Breast epithelium (tissue), 4 donors: ENCODE data around the gene VWA2. TPM values are rescaled to one million over a fixed set of nuclear protein-coding genes. Genes with fewer than 3 reads are reported as not detected.

Source experiments
- DNase-seq, 2 donors: peaks; one replicate each; pipeline ENCODE4 v3.0.0-alpha.2; 2019; ENCODE audit warnings: low spot score in 2 of 2
- H3K27ac ChIP-seq, 2 donors: fragments of 200-600 bp; sonication (generic) in 1 of 2; one replicate each; pipeline ENCODE4 v1.5.1; 2016 to 2019; ENCODE audit warnings: mild to moderate bottlenecking in 1 of 2
- H3K27me3 ChIP-seq, 2 donors: fragments of 200-600 bp; sonication (generic) in 1 of 2; one replicate each; pipeline versions ENCODE4 v1.5.1 to v1.6.0; 2017 to 2019; ENCODE audit warnings: control low read depth in 1 of 2, mild to moderate bottlenecking in 1 of 2
- H3K36me3 ChIP-seq: fragments of 200-600 bp; one replicate; pipeline ENCODE4 v1.5.1; 2019
- H3K4me1 ChIP-seq, 2 donors: fragments of 200-600 bp; sonication (generic); one replicate each; pipeline ENCODE4 v1.5.1; 2016 to 2019; ENCODE audit warnings: control low read depth in 1 of 2
- H3K4me3 ChIP-seq, 3 donors: fragments of 200-600 bp; sonication (generic); 1 replicate in 2 of 3; 2 replicates in 1 of 3; pipeline ENCODE4 v1.5.1; 2016 to 2019; ENCODE audit warnings: mild to moderate bottlenecking in 3 of 3, moderate library complexity in 2 of 3
- H3K9me3 ChIP-seq, 2 donors: fragments of 200-600 bp; sonication (generic) in 1 of 2; one replicate each; pipeline ENCODE4 v1.5.1; 2016 to 2019; ENCODE audit warnings: control low read depth in 1 of 2
- CTCF ChIP-seq, 3 donors: fragments of 450-650 bp; IDR thresholded peaks; one replicate each; pipeline ENCODE4 v1.5.1; 2016 to 2017; ENCODE audit warnings: antibody characterized with exemption in 3 of 3, mild to moderate bottlenecking in 3 of 3, moderate library complexity in 3 of 3
- POLR2A ChIP-seq: fragments of 450-650 bp; IDR thresholded peaks from one replicate; pipeline ENCODE4 v1.6.1; 2016; ENCODE audit warnings: antibody characterized with exemption, mild to moderate bottlenecking, moderate library complexity
- POLR2AphosphoS5 ChIP-seq, 3 donors: sonication (generic); formaldehyde crosslinking; IDR thresholded peaks; one replicate each; pipeline ENCODE4 v1.6.1; 2017; ENCODE audit warnings: antibody characterized with exemption in 3 of 3
- intact Hi-C: fragments of 100-400 bp; cut with DNase I; formaldehyde crosslinking; loops from one replicate; pipeline ENCODE4 v1.15.1; 2023; ENCODE audit warnings: low total_unique reads
- total RNA-seq, 3 donors: library from RNA; depleted of rRNA; stranded (reverse); fragments of >200 nt; gene quantifications; one replicate each; pipeline ENCODE4 v1.1.0, GENCODE V29; 2016

VWA2 gene
- total RNA-seq, 3 donors from 2014 or later, result 0.48 to 18.7 (median 8.0) TPM

GRCh38 chr10:114327537-114328440 is 88.7 kb downstream of the VWA2 start:
- no peak for DNase-seq
- intact Hi-C loops, result no loop called here
- H3K27ac ChIP-seq, result no peak overlapping the region
- no peaks in the 10 kb centered on the region for H3K9me3 ChIP-seq
- H3K4me3 ChIP-seq, result no peak overlapping the region
- TF ChIP-seq CTCF (IDR thresholded peaks at IDR 0.05) (no peak), POLR2A (no peak), POLR2AphosphoS5 (IDR thresholded peaks at IDR 0.05) (no peak)
- H3K36me3 ChIP-seq, result no peaks in the 10 kb centered on the region
- no peaks in the 10 kb centered on the region for H3K27me3 ChIP-seq
- H3K4me1 ChIP-seq, result no peaks in the 10 kb centered on the region

DNA sequence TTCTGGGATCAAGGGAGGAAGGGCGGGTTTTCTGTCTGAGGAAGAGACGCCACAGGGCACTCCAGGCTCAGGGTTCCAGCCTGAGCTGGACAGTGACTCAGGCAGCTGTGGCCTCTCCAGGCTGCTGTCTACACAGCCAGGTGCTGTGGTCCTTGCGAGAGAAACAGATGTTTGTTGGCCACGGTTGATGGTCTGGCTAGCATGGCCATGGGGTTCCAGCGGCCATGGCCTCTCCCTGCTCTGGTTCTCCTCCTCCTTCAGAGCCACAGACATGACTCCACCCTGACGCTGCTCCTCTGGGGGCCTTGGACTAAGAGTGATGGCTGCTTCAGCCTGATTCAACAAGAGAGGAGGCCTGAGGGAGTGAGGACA is 89.4 kb downstream of the VWA2 start:
- Histone ChIP-seq H3K27ac (no peak overlapping the region), H3K4me3 (no peak overlapping the region), H3K36me3 (no peaks in the 10 kb centered on the region), H3K27me3 (no peaks in the 10 kb centered on the region), H3K9me3 (no peaks in the 10 kb centered on the region), H3K4me1 (no peaks in the 10 kb centered on the region)
- intact Hi-C loops, result no loop called here
- TF ChIP-seq POLR2AphosphoS5 (IDR thresholded peaks at IDR 0.05), result no peak
- no peak for TF ChIP-seq CTCF (IDR thresholded peaks at IDR 0.05)
- no peak for TF ChIP-seq POLR2A
- DNase-seq, result no peak

GRCh38 chr10:114328874-114329273 is 89.8 kb downstream of the VWA2 start:
- no peaks in the 10 kb centered on the region for H3K36me3 ChIP-seq
- no peak for DNase-seq
- no peak overlapping the region for H3K4me3 ChIP-seq
- intact Hi-C loops, result no loop called here
- no peaks in the 10 kb centered on the region for H3K9me3 ChIP-seq
- TF ChIP-seq POLR2A (no peak), POLR2AphosphoS5 (IDR thresholded peaks at IDR 0.05) (no peak), CTCF (IDR thresholded peaks at IDR 0.05) (no peak)
- peaks cover 0 to 1% of the 10 kb centered on the region in 2 donors for H3K4me1 ChIP-seq
- H3K27ac ChIP-seq, result no peak overlapping the region
- H3K27me3 ChIP-seq, result no peaks in the 10 kb centered on the region

GRCh38 chr10:114329634-114330365 is 90.7 kb downstream of the VWA2 start:
- intact Hi-C loops, result no loop called here
- no peak for TF ChIP-seq POLR2AphosphoS5 (IDR thresholded peaks at IDR 0.05)
- TF ChIP-seq CTCF (IDR thresholded peaks at IDR 0.05), result no peak
- no peak for TF ChIP-seq POLR2A
- peaks cover 0 to 8% of the 10 kb centered on the region in 2 donors for H3K4me1 ChIP-seq
- H3K4me3 ChIP-seq, result no peak overlapping the region
- DNase-seq, result no peak
- H3K27me3 ChIP-seq, result no peaks in the 10 kb centered on the region
- no peak overlapping the region for H3K27ac ChIP-seq
- no peaks in the 10 kb centered on the region for H3K9me3 ChIP-seq
- no peaks in the 10 kb centered on the region for H3K36me3 ChIP-seq
